GM18519 (cell line): Measurements from ENCODE around the gene PAAF1.

ENCODE experiments used
- ATAC-seq: cut with Tn5 transposase; IDR thresholded peaks from one replicate; pipeline ENCODE4 v1.9.1; 2021; ENCODE audit warnings: mild to moderate bottlenecking, moderate library complexity; ENCODE audit not compliant: unreplicated experiment, low FRiP score

The PAAF1 gene

GRCh38 chr11:73876424-73877310 is at the start of gene PAAF1, which contains the start of gene COA4:
PAAF1 (plus strand) TSS chr11:73876999; CDS start chr11:73877022, 23 bp downstream.
COA4 (minus strand) TSS chr11:73876846; CDS start chr11:73873378, 3,468 bp downstream.
- peak; percentile 83 for ATAC-seq

DNA sequence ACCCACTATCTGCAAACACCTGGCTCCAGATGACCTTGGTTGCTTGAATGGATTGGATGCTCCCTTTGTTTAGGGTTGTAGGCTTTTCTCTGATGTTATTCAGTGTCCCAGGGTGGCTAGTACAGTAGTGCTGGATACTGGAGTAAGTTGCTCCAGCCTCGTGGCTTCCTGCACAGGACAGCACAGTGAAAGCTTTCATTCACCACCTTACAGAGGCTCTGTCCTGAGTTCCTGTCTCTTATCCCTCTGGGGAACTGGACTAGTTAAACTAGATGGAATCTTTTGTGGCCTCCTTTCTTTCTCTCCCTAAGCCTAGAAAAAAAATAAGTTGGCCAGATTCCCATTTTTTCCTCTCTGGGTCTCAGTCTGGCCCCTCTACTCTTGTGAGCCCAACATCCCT is 46.5 kb upstream of the PAAF1 start:
- no peak for ATAC-seq

DNA sequence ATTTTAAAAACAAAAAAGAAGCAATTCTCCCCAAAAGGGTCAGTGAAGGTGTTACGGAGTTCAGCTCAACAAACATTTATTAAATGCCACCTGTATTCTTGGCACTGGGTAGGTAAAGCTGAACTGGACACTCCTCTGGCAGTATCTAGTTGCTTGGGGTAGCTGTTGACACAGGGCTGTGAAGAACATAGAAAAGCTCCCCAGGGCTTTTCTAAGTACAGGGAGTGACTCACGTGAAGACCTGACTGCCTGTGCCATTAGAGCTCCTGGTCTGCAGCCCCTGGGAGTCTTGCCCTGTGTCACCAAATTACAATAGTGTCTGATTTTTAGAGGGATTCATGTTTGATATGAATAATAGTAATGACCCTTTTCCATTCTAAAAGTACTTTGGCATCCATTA is 43.7 kb upstream of the PAAF1 start:
- no peak for ATAC-seq

DNA sequence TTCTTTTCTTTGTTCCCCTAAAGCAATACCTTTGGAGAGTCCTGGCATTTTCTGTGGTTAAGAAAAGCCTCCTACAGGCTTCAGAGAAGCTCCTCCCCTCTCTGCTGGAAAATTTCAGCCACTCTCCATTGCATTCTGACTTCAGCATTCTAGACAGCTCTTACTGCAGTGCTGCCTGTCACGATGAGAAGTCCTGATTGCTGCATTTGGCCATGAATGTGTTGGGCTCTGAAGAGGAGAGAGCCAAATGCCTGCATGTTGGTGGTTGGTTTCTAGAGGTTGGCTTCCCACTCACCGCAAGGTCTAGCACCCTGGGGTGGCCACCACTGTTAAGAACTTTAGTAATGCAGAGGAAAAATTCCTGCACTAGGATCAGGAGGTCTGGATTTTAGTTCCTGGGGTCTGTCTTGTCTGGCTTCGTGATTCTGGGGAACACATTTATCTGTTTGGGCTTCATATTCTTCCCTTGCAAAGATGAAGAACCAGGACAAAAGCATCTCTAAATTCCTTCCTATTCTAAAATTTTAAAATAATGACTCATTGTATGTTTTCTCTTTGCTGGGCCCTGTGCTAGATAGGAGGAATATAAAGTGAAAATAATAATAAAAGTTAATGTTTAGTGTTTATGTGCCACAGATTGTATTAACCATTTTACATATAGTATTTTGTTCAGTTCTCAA is 38.2 kb upstream of the PAAF1 start:
- ATAC-seq, result no peak

DNA sequence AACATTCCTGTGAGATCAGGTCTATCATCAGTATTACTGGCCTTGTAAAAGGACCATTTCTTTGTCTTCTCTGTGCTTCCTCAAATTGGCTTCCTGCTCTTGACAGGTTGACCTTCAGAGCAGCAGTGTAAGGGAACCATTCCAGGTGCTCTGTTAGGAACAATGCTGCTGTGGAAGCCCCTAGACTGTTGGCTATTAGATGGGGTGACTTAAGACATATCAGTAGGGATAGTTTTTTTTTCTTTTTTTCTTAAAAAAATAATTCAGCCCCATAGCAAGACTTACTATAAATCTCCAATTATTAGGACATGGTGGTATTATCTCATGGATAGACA is 37.7 kb upstream of the PAAF1 start:
- no peak for ATAC-seq

DNA sequence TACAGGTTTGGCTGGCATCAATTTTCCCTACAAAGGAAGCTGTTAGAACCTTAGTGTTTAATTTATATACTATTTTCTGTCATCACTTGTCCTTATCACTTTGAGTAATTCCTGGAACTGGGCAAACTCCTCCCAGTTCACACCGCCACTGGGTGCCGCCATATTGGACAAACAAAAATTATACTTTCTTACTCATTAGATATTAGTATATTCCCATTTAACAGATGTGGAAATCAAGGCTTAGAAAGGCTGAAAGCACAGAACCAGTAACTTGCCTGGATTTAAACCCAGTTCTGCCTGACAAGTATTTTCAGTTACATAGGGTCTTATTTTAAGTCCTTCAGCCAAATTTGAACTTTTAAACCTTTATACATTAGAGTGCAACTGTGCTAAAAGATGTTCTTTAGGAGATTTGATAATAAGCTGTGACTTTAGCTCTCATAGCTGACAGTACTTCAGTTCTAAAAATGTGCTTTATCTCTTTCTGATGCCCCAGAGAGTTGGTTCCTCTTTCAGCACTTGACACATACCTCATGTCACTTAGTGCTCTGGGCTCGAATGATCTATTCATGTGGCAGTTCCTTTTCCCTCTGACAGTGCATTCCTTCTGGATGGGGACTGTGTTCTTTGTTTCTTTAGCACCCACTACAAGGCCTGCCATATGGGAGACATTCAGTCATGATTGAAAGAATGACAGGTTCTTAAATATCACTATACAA is 25.6 kb upstream of the PAAF1 start:
- ATAC-seq, result no peak

- no peak for ATAC-seq
Observed at GRCh38 chr11:73852049-73852448, 24.8 kb upstream of the PAAF1 start.

GRCh38 chr11:73854680-73855079 is 22.1 kb upstream of the PAAF1 start:
- ATAC-seq, result no peak

DNA sequence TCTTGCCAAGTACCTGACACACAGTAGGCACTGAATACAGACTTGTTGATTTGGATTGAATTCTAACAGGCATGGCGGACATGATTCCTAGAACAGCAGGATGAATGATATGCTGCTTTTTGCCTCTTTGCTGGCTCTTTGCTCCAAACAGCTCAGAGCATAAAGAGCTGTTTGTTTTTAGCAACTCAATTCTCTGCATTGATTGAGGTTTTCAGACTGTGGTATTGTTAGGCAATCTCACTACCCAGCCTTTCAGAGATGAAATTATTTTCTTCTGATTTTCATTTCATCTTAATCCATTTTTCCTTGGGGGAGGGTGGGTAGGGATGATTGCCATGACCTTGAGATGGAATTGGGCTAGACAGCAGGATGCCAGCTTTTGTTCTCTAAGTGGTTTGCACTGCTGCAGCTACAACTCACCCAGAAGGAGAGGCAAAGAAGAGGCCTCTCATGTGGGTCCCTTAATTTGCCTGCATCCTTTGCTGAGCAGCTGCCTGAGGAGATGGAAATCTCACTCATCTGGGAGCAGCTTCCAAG is 20.7 kb upstream of the PAAF1 start:
- no peak for ATAC-seq

DNA sequence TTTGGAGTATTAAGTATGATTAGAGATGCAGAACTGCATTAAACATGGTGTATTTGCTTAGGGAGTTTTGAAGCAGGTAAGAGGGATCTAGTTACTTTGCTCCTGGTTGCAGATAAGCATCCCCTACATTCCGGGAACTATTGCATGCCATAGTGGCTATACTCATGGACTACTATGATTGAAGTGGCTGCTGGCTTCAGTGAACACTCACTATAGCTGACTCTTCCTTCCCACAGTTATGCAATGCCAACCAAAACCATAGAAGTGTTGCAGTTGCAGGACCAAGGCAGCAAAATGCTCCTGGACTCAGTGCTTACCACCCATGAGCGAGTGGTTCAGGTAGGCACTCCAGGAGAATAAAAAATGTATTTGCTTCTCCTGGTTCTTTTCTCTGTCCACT is 17.1 kb upstream of the PAAF1 start:
- no peak for ATAC-seq

DNA sequence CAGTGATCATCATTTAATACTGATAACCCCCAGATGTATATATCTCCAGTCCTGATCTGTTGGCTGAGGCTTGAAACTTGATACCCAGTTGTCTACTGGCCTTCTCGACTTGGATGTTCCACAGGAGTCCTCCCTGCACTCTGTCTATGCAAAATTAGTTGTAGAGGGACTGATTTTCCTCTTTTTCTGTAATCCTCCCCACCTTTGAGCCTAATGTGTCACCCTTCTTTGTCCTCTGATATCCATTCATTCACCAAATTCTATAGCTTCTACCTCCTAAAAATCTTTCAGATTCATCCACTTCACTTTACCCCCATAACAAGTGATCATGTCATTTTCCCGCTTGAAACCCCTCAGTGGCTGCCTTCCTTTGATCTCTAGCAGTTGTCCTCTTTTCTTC is 16.6 kb upstream of the PAAF1 start:
- ATAC-seq, result no peak

- ATAC-seq, result no peak
Observed at GRCh38 chr11:73862986-73863385, 13.8 kb upstream of the PAAF1 start.

GRCh38 chr11:73866095-73866579 is 10.7 kb upstream of the PAAF1 start:
- ATAC-seq, result no peak

- no peak for ATAC-seq
Observed at GRCh38 chr11:73866586-73866996, 10.2 kb upstream of the PAAF1 start.

DNA sequence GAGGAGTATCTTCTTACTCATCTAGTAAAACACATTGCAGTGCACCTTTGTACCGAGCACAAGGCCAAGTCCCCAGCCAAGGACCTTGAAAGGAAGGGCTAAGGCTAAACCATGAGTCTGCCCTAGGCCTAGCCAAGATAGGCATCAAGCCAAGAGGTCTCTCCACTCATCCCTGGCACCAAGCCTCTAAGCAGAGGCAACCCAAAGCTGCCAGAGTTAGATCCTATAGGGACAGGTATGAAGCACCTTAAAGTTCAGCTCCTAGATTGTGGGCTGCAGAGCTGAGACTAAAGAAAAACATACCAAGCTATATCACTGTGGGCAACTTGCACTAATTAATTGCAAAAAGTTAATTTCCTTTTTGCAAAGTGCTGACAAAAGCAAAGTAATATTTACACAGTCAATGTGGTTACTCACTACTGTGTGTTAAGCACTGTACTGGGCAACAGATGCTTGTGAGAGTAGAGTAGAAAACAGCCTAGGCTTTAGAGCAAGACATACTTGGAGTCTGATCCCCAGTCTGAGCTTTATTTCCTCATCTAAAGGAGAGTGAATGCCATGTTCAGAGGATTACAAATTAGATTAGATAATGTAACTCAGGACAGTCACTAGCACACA is 7.4 kb upstream of the PAAF1 start:
- no peak for ATAC-seq

DNA sequence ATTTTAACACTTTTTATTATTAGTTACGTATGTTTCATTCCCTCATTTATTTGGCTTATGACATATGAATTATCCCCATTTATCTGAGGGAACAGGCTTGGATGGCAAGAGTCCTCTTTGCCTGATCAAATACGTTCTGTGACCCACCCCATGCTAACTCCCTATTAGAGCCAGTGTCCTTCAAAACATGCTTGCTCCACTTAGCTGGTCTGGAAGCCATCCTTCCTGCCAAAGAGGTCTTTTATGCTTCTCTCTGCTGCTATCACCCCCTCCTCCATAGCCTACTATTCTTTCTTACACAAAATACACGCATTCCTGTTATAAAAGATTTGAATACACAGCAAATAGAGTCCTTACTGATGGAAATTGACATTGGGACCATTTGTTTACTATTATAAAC is 6.5 kb upstream of the PAAF1 start:
- no peak for ATAC-seq

DNA sequence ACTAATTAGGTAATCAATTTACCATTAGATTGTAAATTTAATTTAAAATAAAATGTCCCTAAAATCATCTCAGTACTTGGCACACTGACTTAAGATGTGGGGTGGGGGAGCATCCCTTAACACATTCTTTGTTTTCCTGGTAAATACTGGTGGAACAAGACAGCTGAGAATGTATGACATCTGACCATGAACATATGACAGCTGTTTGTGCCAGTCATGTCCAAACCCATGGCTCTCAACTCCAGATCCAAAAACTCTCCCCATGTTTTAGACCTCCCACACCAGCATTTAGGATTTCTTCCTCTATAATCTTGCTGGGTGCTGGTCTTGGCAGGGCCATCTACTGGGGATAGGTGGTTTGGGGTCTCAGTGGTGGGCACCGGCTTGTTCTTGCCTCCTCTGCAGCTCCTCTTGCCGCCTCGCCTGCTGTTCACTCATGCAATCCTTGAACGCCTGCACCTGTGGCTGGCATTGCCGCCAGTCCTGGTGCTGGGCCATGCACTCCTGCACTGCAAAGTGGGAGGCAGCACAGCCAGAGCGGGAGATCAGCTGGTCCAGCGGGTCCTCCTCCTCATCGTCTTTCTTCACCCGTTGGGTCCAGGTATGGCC is 3.9 kb upstream of the PAAF1 start:
- no peak for ATAC-seq

- no peak for ATAC-seq
Observed at GRCh38 chr11:73875380-73875779, 1.4 kb upstream of the PAAF1 start.

- no peak for ATAC-seq
Observed at GRCh38 chr11:73875840-73876239, 959 bp upstream of the PAAF1 start.

DNA sequence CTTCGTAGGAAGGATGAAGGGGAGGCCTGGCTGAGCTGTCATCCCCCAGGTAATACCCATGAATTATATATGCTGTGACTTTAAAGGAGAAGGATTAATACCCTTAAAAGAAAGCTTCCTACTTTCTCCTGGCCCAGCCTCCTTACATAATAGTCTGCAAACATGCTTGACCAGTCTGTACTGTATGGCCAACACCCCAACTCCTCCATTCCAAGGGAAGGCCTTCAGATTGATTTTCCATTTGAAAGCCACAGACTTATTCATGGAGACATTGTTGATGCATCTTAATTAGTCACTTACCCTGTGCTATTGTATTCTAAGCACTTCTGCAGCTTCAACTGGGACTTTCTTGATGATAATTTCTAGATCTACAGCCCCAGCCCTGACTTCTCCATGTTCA is 2.0 kb downstream of the PAAF1 start:
- no peak for ATAC-seq
